ENCODE measurements around the gene KAZN.

KAZN gene

GRCh38 chr1:14787604-14788003 is 189.1 kb downstream of the KAZN start:
- POLR2A ChIA-PET = no interaction called here
- no peak overlapping the region for H3K4me3 ChIP-seq (ENCODE audit: low read depth, low read length)
- TF ChIP-seq SCRT2 (tag by site-specific recombination; IDR thresholded peaks at IDR 0.05) (no peak), ZBTB6 (tag by site-specific recombination; IDR thresholded peaks at IDR 0.05) (no peak), ZNF664 (tag by site-specific recombination; IDR thresholded peaks at IDR 0.05) (no peak), ZBTB8A (tag by site-specific recombination; IDR thresholded peaks at IDR 0.05) (no peak), ZNF354C (tag by site-specific recombination; IDR thresholded peaks at IDR 0.05; ENCODE audit: borderline replicate concordance, low read depth) (no peak), ZNF76 (tag by site-specific recombination; IDR thresholded peaks at IDR 0.05; ENCODE audit: borderline replicate concordance, low read depth) (no peak), ZNF19 (tag by site-specific recombination; IDR thresholded peaks at IDR 0.05; ENCODE audit: low read depth) (no peak), ZNF121 (tag by site-specific recombination; IDR thresholded peaks at IDR 0.05) (no peak), ZNF366 (tag by site-specific recombination; conservative IDR thresholded peaks at IDR 0.05) (no peak), ZNF140 (tag by site-specific recombination; IDR thresholded peaks at IDR 0.05) (no peak), ZNF132 (tag by site-specific recombination; IDR thresholded peaks at IDR 0.05; ENCODE audit: borderline replicate concordance) (no peak), ZNF133 (tag by site-specific recombination; IDR thresholded peaks at IDR 0.05) (no peak), YY1 (tag by site-specific recombination; IDR thresholded peaks at IDR 0.05) (no peak), ZNF600 (tag by site-specific recombination; IDR thresholded peaks at IDR 0.05) (no peak), ZNF169 (tag by site-specific recombination; IDR thresholded peaks at IDR 0.05) (no peak), ZNF792 (tag by site-specific recombination; IDR thresholded peaks at IDR 0.05) (no peak), SCRT1 (tag by site-specific recombination; IDR thresholded peaks at IDR 0.05; ENCODE audit: borderline replicate concordance) (no peak), GLI2 (tag by site-specific recombination; IDR thresholded peaks at IDR 0.05; ENCODE audit: borderline replicate concordance, low read depth) (no peak), PATZ1 (tag by site-specific recombination; IDR thresholded peaks at IDR 0.05) (no peak)
- no peaks in the 10 kb centered on the region for H3K9me3 ChIP-seq (ENCODE audit: control insufficient read depth, insufficient read depth, low read depth, low read length)
- H3K27ac ChIP-seq (ENCODE audit: extremely low read depth, low read depth, low read length) = no peak overlapping the region
- CTCF ChIA-PET = interaction anchor here (0.6 to 1.5 kb wide), 8 partner anchors 11 to 726 kb away, joined by 3 to 9 read pairs (median 3); no protein-coding TSS in a partner anchor
- no peaks in the 10 kb centered on the region for H3K36me3 ChIP-seq (ENCODE audit: control insufficient read depth in 2 of 2, insufficient read depth in 1 of 2, low read length in 2 of 2)
- no peaks in the 10 kb centered on the region for H3K4me1 ChIP-seq (ENCODE audit: control insufficient read depth, insufficient read depth, low read length)

GRCh38 chr1:14788080-14788479 is 189.6 kb downstream of the KAZN start:
- Histone ChIP-seq H3K4me3 (ENCODE audit: low read depth, low read length) (no peak overlapping the region), H3K4me1 (ENCODE audit: control insufficient read depth, insufficient read depth, low read length) (no peaks in the 10 kb centered on the region), H3K27ac (ENCODE audit: extremely low read depth, low read depth, low read length) (no peak overlapping the region), H3K9me3 (ENCODE audit: control insufficient read depth, insufficient read depth, low read depth, low read length) (no peaks in the 10 kb centered on the region), H3K36me3 (ENCODE audit: control insufficient read depth in 2 of 2, insufficient read depth in 1 of 2, low read length in 2 of 2) (no peaks in the 10 kb centered on the region)
- CTCF ChIA-PET = interaction anchor here (0.6 to 1.5 kb wide), 4 partner anchors 9 to 310 kb away, joined by 3 to 9 read pairs (median 3); no protein-coding TSS in a partner anchor
- POLR2A ChIA-PET = no interaction called here
- TF ChIP-seq ZNF623 (tag by site-specific recombination; IDR thresholded peaks at IDR 0.05) (no peak), WT1 (tag by site-specific recombination; IDR thresholded peaks at IDR 0.05) (no peak), ZNF658 (tag by site-specific recombination; IDR thresholded peaks at IDR 0.05) (no peak), ZNF184 (tag by site-specific recombination; IDR thresholded peaks at IDR 0.05) (no peak), ZNF777 (tag by site-specific recombination; IDR thresholded peaks at IDR 0.05; ENCODE audit: borderline replicate concordance) (no peak), ZNF530 (tag by site-specific recombination; IDR thresholded peaks at IDR 0.05; ENCODE audit: low read depth) (no peak), ZNF548 (tag by site-specific recombination; IDR thresholded peaks at IDR 0.05) (no peak), ZNF292 (tag by site-specific recombination; IDR thresholded peaks at IDR 0.05; ENCODE audit: borderline replicate concordance, low read depth) (no peak), ZNF404 (tag by site-specific recombination; IDR thresholded peaks at IDR 0.05) (no peak), OVOL3 (tag by site-specific recombination; IDR thresholded peaks at IDR 0.05) (no peak), ZNF132 (tag by site-specific recombination; IDR thresholded peaks at IDR 0.05; ENCODE audit: borderline replicate concordance) (no peak), ZNF488 (tag by site-specific recombination; IDR thresholded peaks at IDR 0.05) (no peak), ZNF561 (tag by site-specific recombination; IDR thresholded peaks at IDR 0.05; ENCODE audit: borderline replicate concordance) (no peak), ZNF248 (tag by site-specific recombination; IDR thresholded peaks at IDR 0.05) (no peak), GLIS1 (tag by site-specific recombination; IDR thresholded peaks at IDR 0.05) (no peak), ZNF416 (tag by site-specific recombination; IDR thresholded peaks at IDR 0.05) (no peak), ZNF830 (tag by site-specific recombination; IDR thresholded peaks at IDR 0.05; ENCODE audit: low read depth) (no peak), ZNF16 (tag by site-specific recombination; IDR thresholded peaks at IDR 0.05; ENCODE audit: low read depth) (no peak)

Data from HEK293 (cell line).